A549 (cell line): Measurements from ENCODE around the gene SFRP4.

Experiments
- CEBPB ChIP-seq, 2 experiments: fragments of >200 bp in 1 of 2; sonication (Bioruptor Twin) in 1 of 2; formaldehyde crosslinking in 1 of 2; IDR thresholded peaks; 2 replicates each; pipeline ENCODE4 v1.6.1; 2012 to 2016
- MAZ ChIP-seq: fragments of 150-350 bp; IDR thresholded peaks from 2 replicates; pipeline ENCODE4 v1.6.1; 2014; ENCODE audit warnings: antibody characterized with exemption, low read depth, low read length, borderline replicate concordance
- RFX5 ChIP-seq: fragments of 450-650 bp; IDR thresholded peaks from 2 replicates; pipeline ENCODE4 v1.7.1; 2014; ENCODE audit warnings: antibody characterized with exemption, mild to moderate bottlenecking, moderate library complexity
- TF ChIP-seq, protein P1 (sequence below): IDR thresholded peaks from 2 replicates; pipeline ENCODE4 v1.6.1; 2012
- TF ChIP-seq, protein P2 (sequence below): fragments of >200 bp; sonication (Bioruptor Twin); formaldehyde crosslinking; IDR thresholded peaks from 3 replicates; pipeline ENCODE4 v1.5.1; 2016

DNA sequence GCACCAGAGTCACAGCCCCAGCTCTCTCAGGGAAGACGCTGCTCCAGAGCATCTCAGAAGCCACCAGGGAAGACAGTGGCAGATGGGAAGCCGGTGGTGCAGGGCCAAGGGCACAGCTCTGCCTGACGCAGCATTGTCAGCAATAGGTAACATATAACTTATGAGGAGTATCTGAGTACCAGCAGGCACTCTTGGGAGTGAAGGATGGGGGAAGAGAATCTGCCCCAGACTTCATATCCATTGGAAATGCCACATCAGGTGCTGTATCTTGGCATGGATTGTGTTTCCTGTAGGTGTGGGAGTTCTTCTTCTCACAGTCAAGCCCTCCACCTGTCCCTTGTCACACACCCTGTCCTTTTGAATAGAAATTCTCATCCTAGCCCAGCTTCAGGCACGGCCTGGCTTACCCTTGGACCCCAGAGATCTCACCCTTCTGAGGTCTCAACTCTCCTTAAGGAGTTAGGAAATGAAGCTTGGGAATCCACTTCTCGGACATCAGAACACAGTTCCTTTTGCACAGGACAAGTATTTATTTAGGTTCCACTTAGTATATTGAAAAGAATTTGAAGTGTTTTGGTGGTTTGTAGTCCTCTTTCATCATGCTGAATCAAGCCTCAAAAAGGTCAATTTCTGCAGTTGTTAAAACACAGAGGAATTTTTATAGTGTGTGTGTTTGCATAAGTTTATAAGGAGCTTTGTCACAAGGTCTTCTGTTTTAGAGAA is 13.8 kb upstream of the SFRP4 start:
- no peak for TF ChIP-seq RFX5
- TF ChIP-seq, protein P1, sequence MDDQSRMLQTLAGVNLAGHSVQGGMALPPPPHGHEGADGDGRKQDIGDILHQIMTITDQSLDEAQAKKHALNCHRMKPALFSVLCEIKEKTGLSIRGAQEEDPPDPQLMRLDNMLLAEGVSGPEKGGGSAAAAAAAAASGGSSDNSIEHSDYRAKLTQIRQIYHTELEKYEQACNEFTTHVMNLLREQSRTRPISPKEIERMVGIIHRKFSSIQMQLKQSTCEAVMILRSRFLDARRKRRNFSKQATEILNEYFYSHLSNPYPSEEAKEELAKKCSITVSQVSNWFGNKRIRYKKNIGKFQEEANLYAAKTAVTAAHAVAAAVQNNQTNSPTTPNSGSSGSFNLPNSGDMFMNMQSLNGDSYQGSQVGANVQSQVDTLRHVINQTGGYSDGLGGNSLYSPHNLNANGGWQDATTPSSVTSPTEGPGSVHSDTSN, result no peak
- TF ChIP-seq, protein P2, sequence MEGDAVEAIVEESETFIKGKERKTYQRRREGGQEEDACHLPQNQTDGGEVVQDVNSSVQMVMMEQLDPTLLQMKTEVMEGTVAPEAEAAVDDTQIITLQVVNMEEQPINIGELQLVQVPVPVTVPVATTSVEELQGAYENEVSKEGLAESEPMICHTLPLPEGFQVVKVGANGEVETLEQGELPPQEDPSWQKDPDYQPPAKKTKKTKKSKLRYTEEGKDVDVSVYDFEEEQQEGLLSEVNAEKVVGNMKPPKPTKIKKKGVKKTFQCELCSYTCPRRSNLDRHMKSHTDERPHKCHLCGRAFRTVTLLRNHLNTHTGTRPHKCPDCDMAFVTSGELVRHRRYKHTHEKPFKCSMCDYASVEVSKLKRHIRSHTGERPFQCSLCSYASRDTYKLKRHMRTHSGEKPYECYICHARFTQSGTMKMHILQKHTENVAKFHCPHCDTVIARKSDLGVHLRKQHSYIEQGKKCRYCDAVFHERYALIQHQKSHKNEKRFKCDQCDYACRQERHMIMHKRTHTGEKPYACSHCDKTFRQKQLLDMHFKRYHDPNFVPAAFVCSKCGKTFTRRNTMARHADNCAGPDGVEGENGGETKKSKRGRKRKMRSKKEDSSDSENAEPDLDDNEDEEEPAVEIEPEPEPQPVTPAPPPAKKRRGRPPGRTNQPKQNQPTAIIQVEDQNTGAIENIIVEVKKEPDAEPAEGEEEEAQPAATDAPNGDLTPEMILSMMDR, result no peak
- no peak for TF ChIP-seq MAZ
- TF ChIP-seq CEBPB (IDR thresholded peaks at IDR 0.05), result no peak
